Measurements from ENCODE around the gene NT5DC4. TPM values are rescaled to one million over a fixed set of nuclear protein-coding genes. Genes with fewer than 3 reads are reported as not detected.

The NT5DC4 gene
- total RNA-seq, 4 donors from 2014 or later, result not detected

DNA sequence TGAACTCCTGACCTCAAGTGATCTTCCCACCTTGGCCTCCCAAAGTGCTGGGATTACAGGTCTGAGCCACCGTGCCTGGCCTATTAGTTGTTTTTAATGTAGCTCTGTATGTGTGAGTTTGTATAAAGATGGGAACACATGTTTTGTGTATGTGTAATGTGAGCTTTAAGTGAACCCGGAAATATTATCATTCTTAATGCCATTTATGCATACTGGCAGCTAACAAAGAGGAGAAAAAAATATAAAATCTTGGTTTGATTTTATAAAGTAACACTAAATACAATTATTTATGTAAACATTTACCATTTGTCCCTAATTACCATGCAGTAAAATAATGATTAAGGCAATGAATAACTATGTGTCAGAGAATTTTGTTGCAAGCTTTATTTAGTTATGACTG, 52.7 kb downstream of the NT5DC4 start:
- intact Hi-C loops (cut with DNase I; ENCODE audit: low total_unique reads), result no loop called here
- no peak for DNase-seq
- Histone ChIP-seq H3K36me3 (no peaks in the 10 kb centered on the region), H3K4me3 (no peak overlapping the region), H3K27me3 (no peaks in the 10 kb centered on the region), H3K27ac (no peak overlapping the region), H3K4me1 (no peaks in the 10 kb centered on the region), H3K9me3 (no peaks in the 10 kb centered on the region)
- no peak for TF ChIP-seq POLR2A (IDR thresholded peaks at IDR 0.05)
- TF ChIP-seq, protein P1, sequence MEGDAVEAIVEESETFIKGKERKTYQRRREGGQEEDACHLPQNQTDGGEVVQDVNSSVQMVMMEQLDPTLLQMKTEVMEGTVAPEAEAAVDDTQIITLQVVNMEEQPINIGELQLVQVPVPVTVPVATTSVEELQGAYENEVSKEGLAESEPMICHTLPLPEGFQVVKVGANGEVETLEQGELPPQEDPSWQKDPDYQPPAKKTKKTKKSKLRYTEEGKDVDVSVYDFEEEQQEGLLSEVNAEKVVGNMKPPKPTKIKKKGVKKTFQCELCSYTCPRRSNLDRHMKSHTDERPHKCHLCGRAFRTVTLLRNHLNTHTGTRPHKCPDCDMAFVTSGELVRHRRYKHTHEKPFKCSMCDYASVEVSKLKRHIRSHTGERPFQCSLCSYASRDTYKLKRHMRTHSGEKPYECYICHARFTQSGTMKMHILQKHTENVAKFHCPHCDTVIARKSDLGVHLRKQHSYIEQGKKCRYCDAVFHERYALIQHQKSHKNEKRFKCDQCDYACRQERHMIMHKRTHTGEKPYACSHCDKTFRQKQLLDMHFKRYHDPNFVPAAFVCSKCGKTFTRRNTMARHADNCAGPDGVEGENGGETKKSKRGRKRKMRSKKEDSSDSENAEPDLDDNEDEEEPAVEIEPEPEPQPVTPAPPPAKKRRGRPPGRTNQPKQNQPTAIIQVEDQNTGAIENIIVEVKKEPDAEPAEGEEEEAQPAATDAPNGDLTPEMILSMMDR (IDR thresholded peaks at IDR 0.05), result no peak

DNA sequence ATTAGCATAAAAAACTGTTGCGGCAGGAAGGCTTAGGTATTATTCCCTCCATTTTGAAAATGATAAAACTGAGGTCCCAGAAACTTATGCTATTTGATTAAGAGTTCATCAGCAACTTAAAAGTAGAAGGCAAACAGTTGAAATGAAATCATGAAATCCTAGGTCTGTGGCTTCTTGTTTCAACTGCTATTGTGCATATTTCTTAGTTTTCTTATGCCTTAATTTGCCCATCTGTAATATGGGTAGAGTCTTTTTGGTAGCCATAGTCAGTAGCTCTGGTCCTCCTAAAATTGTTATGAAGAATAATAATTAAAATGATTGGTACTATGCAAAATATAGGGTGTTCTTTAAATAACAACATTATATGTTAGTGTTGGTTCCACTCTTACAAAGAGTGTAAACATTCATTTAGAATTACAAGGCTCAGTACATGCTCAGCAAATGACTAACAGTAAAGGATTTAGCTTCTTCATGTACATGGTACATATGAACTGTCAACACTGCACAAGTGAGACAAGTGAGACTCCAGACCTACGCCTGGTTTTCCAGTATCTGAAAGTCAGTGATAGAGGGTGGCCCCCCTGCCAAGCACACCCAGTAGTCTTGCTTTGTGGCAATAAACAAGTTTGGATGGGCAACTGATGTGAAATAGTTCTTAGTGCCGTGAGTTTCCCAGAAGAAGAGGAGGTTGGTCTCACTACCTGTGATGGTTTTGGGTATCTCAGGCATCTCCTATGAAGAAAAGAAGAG, 53.9 kb downstream of the NT5DC4 start:
- H3K36me3 ChIP-seq, result no peaks in the 10 kb centered on the region
- H3K9me3 ChIP-seq, result no peaks in the 10 kb centered on the region
- intact Hi-C loops (cut with DNase I; ENCODE audit: low total_unique reads), result no loop called here
- no peaks in the 10 kb centered on the region for H3K4me1 ChIP-seq
- no peak overlapping the region for H3K27ac ChIP-seq
- H3K4me3 ChIP-seq, result no peak overlapping the region
- TF ChIP-seq, protein P1 (IDR thresholded peaks at IDR 0.05), result no peak
- TF ChIP-seq POLR2A (IDR thresholded peaks at IDR 0.05), result no peak
- no peak for DNase-seq
- H3K27me3 ChIP-seq, result no peaks in the 10 kb centered on the region

DNA sequence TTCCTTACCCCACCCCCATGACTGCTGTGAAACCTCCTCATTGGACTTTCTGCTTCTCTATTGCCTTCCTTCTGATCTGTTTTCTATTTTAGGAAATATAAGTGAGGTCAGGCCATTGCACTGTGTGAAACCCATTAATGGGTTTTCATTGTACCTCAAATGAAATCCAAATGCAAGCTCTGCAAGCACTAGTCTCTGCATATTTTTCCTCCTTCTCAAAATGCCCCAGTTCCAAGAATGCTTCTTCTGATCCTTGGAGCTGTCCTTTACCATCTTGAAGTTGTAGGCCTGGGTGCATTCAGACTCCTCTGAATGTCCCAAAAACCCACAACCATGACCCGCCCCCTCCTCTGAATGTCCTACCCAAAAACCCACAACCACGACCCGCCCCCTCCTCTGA, 55.3 kb downstream of the NT5DC4 start:
- intact Hi-C loops (cut with DNase I; ENCODE audit: low total_unique reads), result no loop called here
- no peak for DNase-seq
- no peaks in the 10 kb centered on the region for H3K9me3 ChIP-seq
- H3K36me3 ChIP-seq, result no peaks in the 10 kb centered on the region
- H3K4me1 ChIP-seq, result no peaks in the 10 kb centered on the region
- H3K27ac ChIP-seq, result no peak overlapping the region
- no peak for TF ChIP-seq POLR2A (IDR thresholded peaks at IDR 0.05)
- TF ChIP-seq, protein P1 (IDR thresholded peaks at IDR 0.05), result no peak
- no peak overlapping the region for H3K4me3 ChIP-seq
- no peaks in the 10 kb centered on the region for H3K27me3 ChIP-seq

DNA sequence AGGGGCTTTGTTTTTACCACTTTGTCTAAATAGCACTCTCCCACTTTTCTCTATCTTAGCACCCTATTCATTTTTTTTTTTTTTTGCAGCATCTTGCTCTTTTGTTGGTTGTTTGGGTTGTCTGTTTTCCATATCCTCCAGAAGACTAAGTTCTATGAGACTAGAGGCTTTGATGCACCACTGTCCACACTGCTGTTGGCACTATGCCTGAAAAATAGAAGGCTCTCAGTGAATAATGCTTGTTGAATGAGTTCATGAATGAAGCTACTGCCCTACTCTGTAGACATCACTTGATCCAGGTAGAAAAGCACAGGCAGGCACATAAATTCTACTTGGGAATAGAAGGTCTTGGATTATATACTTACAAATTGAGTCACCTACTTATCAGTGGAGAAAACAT, 56.2 kb downstream of the NT5DC4 start:
- no peak for DNase-seq
- Histone ChIP-seq H3K27ac (no peak overlapping the region), H3K4me1 (no peaks in the 10 kb centered on the region), H3K27me3 (no peaks in the 10 kb centered on the region), H3K4me3 (no peak overlapping the region), H3K36me3 (no peaks in the 10 kb centered on the region), H3K9me3 (no peaks in the 10 kb centered on the region)
- intact Hi-C loops (cut with DNase I; ENCODE audit: low total_unique reads), result no loop called here
- TF ChIP-seq, protein P1 (IDR thresholded peaks at IDR 0.05), result no peak
- TF ChIP-seq POLR2A (IDR thresholded peaks at IDR 0.05), result no peak

DNA sequence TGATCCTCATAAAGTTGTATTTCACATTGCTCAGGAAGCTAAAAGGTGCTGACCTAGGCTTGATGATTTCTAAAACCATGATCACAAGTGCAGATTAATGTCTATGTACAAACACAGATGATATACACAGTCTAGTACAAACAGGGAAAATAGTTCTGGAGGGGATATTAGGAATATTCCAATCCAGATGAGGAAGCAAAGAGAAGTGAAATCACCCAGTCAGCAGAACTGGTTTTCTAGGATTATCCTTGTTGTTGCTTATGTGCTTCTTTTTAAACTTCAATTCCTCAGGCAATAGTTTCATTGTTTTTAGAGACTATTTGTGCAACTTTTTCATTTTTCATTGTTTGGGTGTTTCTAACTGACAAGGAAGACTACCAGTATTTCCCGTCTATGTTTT, 58.8 kb downstream of the NT5DC4 start:
- no peak for TF ChIP-seq POLR2A (IDR thresholded peaks at IDR 0.05)
- TF ChIP-seq, protein P1 (IDR thresholded peaks at IDR 0.05), result no peak
- no peak overlapping the region for H3K27ac ChIP-seq
- DNase-seq, result no peak
- H3K27me3 ChIP-seq, result no peaks in the 10 kb centered on the region
- no peaks in the 10 kb centered on the region for H3K4me1 ChIP-seq
- H3K36me3 ChIP-seq, result no peaks in the 10 kb centered on the region
- intact Hi-C loops (cut with DNase I; ENCODE audit: low total_unique reads), result no loop called here
- no peaks in the 10 kb centered on the region for H3K9me3 ChIP-seq
- no peak overlapping the region for H3K4me3 ChIP-seq

All from uterus (tissue), 4 donors.